ENCODE data around the gene NFIL3. TPM values are rescaled to one million over a fixed set of nuclear protein-coding genes. Genes with fewer than 3 reads are reported as not detected.

Gene NFIL3
- total RNA-seq, 1 experiment from 2014 or later = 14.5 TPM

DNA sequence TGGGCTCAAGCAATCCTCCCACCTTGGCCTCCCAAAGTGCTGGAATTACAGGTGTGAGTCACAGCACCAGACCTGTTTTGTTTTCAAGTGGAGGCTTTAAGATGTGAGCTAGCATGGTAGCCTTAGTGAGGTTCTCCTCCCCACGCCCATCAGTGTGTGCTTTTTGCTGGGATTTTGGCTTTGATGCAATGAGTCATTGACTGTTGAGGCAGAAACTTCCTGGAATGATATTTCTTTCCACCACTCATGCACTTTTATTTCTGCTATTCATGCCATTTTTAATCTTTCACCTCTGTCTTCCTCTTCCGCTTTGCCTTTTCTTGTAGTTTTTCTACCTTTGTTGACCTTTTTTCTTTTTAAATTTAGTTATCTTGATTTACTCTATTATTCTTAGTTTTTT lies 4.2 kb upstream of the NFIL3 start:
- no peak overlapping the region for H3K27ac ChIP-seq (ENCODE audit: low read depth, low read length, poor library complexity, severe bottlenecking)
- H3K4me1 ChIP-seq (ENCODE audit: insufficient read depth, low read length, poor library complexity, severe bottlenecking) = peaks cover 4% of the 10 kb centered on the region
- ChIA-PET CTCF (interaction anchor here (1.8 kb wide), 1 partner anchor 513 kb away, joined by 5 read pairs; no protein-coding TSS in a partner anchor), POLR2A (ENCODE audit: low non-redundant PET) (no interaction called here)
- no peak for DNase-seq (ENCODE audit: low spot score)
- no TSS peak for BruUV-seq (replicated peaks)
- no peaks in the 10 kb centered on the region for H3K36me3 ChIP-seq (ENCODE audit: insufficient read depth, low read length, poor library complexity, severe bottlenecking)
- H3K9me3 ChIP-seq (ENCODE audit: low read depth, low read length, poor library complexity, severe bottlenecking) = no peaks in the 10 kb centered on the region
- no peak for TF ChIP-seq EZH2 (IDR thresholded peaks at IDR 0.05; ENCODE audit: borderline replicate concordance, low read depth, low read length, poor library complexity, severe bottlenecking)
- no peak for TF ChIP-seq CTCF (conservative IDR thresholded peaks at IDR 0.05; ENCODE audit: low read depth, low read length)
- no peak overlapping the region for H3K4me3 ChIP-seq (ENCODE audit: low read depth, low read length, poor library complexity, severe bottlenecking)
- H3K27me3 ChIP-seq (replicated peaks; ENCODE audit: insufficient read depth, low read depth, low read length, poor library complexity) = no peaks in the 10 kb centered on the region
- intact Hi-C loops (cut with micrococcal nuclease; ENCODE audit: unreplicated experiment) = loop anchor here (2.0 to 10.0 kb wide), 2 partner anchors 233 to 253 kb away; no protein-coding TSS in a partner anchor

DNA sequence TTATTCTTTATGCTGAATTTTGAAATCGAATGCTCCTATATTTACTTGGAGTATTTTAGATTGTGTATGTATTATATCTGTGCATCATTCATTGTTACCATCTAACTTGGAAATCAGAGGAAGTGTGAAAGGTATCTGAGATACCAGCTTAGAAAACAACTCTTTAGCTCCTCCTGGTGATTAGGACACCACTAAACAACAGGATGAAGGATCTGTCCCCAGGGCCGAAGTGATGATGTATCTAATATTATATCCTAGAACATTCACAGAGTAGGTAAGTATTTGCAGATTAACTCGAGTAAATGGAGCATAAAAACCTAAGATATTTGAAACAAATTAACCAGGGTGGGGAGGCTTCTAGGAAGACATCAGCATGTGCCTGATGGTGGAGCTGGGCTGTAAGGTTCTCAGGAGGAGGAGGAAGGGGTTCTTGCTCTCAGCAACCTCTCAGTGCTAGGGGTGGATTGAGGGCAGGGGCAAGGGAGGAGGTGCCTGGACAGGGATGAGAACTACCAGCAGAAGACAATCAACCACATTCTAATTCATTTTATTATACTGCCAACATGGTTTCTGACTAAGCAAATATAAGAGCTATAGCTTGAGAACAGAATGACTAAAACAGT lies 2.6 kb upstream of the NFIL3 start:
- DNase-seq (ENCODE audit: low spot score) = peak; percentile 60
- TF ChIP-seq CTCF (conservative IDR thresholded peaks at IDR 0.05; ENCODE audit: low read depth, low read length) = peak; percentile 62
- TF ChIP-seq EZH2 (IDR thresholded peaks at IDR 0.05; ENCODE audit: borderline replicate concordance, low read depth, low read length, poor library complexity, severe bottlenecking) = no peak
- intact Hi-C loops (cut with micrococcal nuclease; ENCODE audit: unreplicated experiment) = loop anchor here (1.0 to 10.0 kb wide), 4 partner anchors 231 to 511 kb away; no protein-coding TSS in a partner anchor
- CTCF ChIA-PET = interaction anchor here (0.7 to 1.5 kb wide), 4 partner anchors 135 to 511 kb away, joined by 3 to 27 read pairs (median 4); no protein-coding TSS in a partner anchor
- peaks cover 4% of the 10 kb centered on the region for H3K4me1 ChIP-seq (ENCODE audit: insufficient read depth, low read length, poor library complexity, severe bottlenecking)
- BruUV-seq (replicated peaks) = no TSS peak
- POLR2A ChIA-PET (ENCODE audit: low non-redundant PET) = interaction anchor here (0.5 kb wide), 1 partner anchor 511 kb away, joined by 4 read pairs; no protein-coding TSS in a partner anchor
- H3K9me3 ChIP-seq (ENCODE audit: low read depth, low read length, poor library complexity, severe bottlenecking) = no peaks in the 10 kb centered on the region
- H3K36me3 ChIP-seq (ENCODE audit: insufficient read depth, low read length, poor library complexity, severe bottlenecking) = no peaks in the 10 kb centered on the region
- H3K4me3 ChIP-seq (ENCODE audit: low read depth, low read length, poor library complexity, severe bottlenecking) = no peak overlapping the region
- H3K27ac ChIP-seq (ENCODE audit: low read depth, low read length, poor library complexity, severe bottlenecking) = no peak overlapping the region
- H3K27me3 ChIP-seq (replicated peaks; ENCODE audit: insufficient read depth, low read depth, low read length, poor library complexity) = no peaks in the 10 kb centered on the region

GRCh38 chr9:91425271-91425670 lies 1.6 kb upstream of the NFIL3 start:
- intact Hi-C loops (cut with micrococcal nuclease; ENCODE audit: unreplicated experiment) = loop anchor here (10.0 kb wide), 1 partner anchor 230 kb away; no protein-coding TSS in a partner anchor
- DNase-seq (ENCODE audit: low spot score) = no peak
- CTCF ChIA-PET = interaction anchor here (1.1 to 1.5 kb wide), 2 partner anchors 302 to 511 kb away, joined by 3 read pairs; no protein-coding TSS in a partner anchor
- POLR2A ChIA-PET (ENCODE audit: low non-redundant PET) = no interaction called here
- H3K9me3 ChIP-seq (ENCODE audit: low read depth, low read length, poor library complexity, severe bottlenecking) = no peaks in the 10 kb centered on the region
- TF ChIP-seq CTCF (conservative IDR thresholded peaks at IDR 0.05; ENCODE audit: low read depth, low read length) (no peak), EZH2 (IDR thresholded peaks at IDR 0.05; ENCODE audit: borderline replicate concordance, low read depth, low read length, poor library complexity, severe bottlenecking) (no peak)
- peak overlapping the region; percentile 83 for H3K4me3 ChIP-seq (ENCODE audit: low read depth, low read length, poor library complexity, severe bottlenecking)
- H3K4me1 ChIP-seq (ENCODE audit: insufficient read depth, low read length, poor library complexity, severe bottlenecking) = peaks cover 11% of the 10 kb centered on the region
- no peaks in the 10 kb centered on the region for H3K36me3 ChIP-seq (ENCODE audit: insufficient read depth, low read length, poor library complexity, severe bottlenecking)
- H3K27me3 ChIP-seq (replicated peaks; ENCODE audit: insufficient read depth, low read depth, low read length, poor library complexity) = no peaks in the 10 kb centered on the region
- BruUV-seq (replicated peaks) = no TSS peak
- no peak overlapping the region for H3K27ac ChIP-seq (ENCODE audit: low read depth, low read length, poor library complexity, severe bottlenecking)

Data from A673 (cell line).